Astrocyte of the spinal cord (primary cell): Measurements from ENCODE around the gene HIPK2.

Experiments used
- DNase-seq: peaks from one replicate; pipeline ENCODE4 v3.0.0; 2011; ENCODE audit warnings: low read depth, low spot score
- H3K4me3 ChIP-seq: 2 replicates; pipeline ENCODE4 v1.5.1; 2011; ENCODE audit warnings: low read depth, mild to moderate bottlenecking, low read length, moderate library complexity
- in situ Hi-C: cut with HindIII; loops from 2 replicates; pipeline ENCODE4 v1.10.0; 2017; ENCODE audit warnings: low sequenced_read_pairs
- TF ChIP-seq, protein P1 (sequence below): IDR thresholded peaks from 2 replicates; pipeline ENCODE4 v1.5.1; 2012; ENCODE audit warnings: low read depth, mild to moderate bottlenecking, low read length, inconsistent platforms

HIPK2 gene

DNA sequence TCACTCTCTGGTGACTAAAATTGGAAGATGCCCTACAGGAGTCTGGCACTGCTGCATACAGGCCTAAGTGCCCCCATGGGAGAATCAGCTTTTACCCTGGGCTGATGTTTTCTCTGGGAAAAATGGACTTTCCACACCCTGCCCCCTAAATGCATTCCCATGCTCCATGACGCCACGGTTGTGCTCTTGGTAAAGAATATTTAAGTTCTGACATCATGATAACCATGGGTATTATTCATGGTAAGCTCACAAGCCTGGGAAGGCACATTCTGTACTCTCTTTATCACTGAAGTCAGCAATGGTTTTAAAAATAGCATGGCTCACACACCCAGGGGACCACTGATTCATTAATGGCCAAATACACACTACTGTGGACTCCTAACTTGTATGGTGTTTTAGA lies 43.4 kb downstream of the HIPK2 start:
- peak; percentile 99 for DNase-seq
- H3K4me3 ChIP-seq = no peak overlapping the region
- TF ChIP-seq, protein P1, sequence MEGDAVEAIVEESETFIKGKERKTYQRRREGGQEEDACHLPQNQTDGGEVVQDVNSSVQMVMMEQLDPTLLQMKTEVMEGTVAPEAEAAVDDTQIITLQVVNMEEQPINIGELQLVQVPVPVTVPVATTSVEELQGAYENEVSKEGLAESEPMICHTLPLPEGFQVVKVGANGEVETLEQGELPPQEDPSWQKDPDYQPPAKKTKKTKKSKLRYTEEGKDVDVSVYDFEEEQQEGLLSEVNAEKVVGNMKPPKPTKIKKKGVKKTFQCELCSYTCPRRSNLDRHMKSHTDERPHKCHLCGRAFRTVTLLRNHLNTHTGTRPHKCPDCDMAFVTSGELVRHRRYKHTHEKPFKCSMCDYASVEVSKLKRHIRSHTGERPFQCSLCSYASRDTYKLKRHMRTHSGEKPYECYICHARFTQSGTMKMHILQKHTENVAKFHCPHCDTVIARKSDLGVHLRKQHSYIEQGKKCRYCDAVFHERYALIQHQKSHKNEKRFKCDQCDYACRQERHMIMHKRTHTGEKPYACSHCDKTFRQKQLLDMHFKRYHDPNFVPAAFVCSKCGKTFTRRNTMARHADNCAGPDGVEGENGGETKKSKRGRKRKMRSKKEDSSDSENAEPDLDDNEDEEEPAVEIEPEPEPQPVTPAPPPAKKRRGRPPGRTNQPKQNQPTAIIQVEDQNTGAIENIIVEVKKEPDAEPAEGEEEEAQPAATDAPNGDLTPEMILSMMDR = no peak
- in situ Hi-C loops = no loop called here

DNA sequence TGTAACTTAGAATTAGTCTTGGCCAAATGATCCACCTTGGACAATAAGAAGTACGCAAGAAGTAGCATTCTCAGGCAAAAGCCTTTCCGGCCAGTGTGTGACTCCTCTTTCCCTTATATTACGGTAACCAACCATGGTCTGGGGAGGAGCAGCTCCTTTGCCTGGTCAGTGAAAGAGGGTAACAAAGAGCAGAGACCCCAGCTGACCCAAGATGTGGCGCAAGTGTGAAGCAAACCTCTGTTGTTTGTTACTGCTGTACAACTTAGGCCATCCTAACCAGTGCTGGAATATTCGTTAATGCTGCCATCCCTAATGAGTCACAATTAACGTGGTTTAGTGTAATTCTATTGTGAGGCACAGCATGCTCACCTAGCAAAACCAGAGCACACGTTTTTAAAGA lies 44.0 kb downstream of the HIPK2 start:
- no peak overlapping the region for H3K4me3 ChIP-seq
- TF ChIP-seq, protein P1 = no peak
- no peak for DNase-seq
- in situ Hi-C loops = no loop called here

DNA sequence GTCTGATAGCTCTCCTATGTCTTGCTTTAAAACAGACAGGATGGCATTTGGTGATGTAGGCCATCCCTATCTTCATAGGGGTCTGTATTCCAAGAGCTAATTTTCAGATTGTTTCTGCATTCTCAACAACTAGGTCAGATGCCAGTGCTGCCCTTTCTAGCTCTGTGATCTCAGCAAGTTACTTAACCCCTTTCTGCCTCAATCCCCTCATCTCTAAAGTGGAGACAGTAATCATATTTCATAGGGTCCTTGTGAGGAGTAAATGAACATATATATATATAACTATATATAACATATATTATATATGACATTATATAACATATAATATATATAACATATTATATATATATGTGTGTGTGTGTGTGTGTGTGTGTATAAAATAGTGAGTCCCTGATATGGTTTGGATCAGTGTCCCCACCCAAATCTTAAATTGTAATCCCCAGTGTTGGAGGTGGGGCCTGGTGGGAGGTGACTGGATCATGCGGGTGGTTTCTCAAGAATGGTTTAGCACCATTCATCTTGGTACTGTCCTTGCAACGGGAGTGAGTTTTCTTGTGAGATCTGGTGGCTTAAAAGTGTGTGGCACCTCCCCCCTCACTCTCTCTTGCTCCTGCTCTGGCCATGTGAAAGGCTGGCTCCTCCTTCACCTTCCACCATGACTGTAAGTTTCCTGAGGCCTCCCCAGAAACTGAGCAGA lies 45.2 kb downstream of the HIPK2 start:
- DNase-seq = no peak
- no peak overlapping the region for H3K4me3 ChIP-seq

DNA sequence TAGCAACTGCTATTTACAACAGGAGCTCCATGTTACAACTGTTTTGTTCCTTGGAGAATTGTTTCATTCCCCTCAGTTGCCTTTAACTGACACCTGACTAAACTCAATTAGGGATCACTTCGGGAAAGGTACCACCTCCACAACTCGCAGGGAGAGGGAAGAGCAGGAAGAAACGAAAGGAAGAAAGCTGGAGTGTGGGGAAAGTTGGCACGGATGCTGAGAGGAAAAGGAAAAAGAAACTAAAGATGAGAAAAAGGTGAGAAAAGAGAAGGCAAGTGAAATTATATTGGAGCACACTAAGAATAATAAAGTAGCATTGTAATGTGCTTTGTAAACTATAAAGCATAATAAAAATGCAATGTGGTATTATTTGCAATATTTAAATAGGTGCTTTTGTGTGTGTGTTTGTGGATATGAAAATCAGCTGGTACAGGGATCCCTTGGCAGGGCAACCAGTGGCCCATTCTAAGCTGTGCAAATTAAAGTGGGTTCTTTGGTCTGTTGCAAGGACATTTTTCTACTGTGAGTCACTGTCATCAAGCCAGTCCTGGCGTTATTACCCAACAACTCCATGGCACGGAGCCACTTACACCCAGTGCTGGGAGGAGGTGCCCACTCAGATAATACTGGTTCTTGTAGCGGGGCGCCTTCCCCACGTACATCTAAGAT lies 45.9 kb downstream of the HIPK2 start:
- TF ChIP-seq, protein P1 = no peak
- H3K4me3 ChIP-seq = no peak overlapping the region
- DNase-seq = peak; percentile 91
- in situ Hi-C loops = no loop called here

More for the DNA sequence above, 45.2 kb downstream of the HIPK2 start:
- TF ChIP-seq, protein P1 = no peak
- in situ Hi-C loops = no loop called here

DNA sequence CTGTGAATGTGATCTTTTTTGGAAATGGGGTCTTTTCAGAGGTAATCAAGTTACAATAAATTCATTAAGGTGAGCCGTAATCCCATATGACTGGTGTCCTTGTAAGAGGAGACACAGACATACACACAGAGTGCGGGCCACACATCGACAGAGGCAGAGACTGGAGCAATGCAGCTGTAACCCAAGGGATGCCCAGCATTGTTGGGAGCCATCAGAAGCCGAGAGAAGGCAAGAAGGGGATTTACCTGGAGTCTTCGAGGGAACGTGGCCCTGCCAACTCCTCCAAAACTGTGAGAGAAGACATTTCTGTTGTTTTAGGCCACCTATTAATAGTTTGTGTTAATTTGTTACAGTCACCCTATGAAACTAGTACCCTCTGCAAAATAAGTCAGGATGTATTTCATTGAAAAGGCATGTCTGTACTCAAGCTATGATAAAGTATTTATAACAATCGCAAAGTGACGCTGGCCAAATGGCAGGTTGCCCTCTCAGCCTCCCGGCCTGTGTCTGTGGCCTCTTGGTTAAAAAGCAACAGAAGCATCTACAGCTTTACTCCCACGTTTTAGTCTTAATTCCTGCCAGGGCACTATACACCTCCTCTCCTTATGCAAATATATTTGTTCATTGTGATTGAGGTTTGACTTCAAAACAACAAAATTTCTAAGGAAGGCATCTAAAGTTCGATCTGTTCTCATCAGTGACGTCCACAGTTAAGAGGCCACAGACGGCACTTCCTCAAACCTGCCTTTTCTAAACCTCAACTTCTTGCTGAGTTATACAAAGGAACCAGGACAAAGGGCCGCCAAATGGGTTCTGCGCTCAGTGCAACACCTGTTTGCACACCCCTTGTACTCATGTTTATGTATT lies 46.8 kb downstream of the HIPK2 start:
- peak; percentile 86 for DNase-seq
- H3K4me3 ChIP-seq = no peak overlapping the region
- TF ChIP-seq, protein P1 = no peak
- in situ Hi-C loops = no loop called here

DNA sequence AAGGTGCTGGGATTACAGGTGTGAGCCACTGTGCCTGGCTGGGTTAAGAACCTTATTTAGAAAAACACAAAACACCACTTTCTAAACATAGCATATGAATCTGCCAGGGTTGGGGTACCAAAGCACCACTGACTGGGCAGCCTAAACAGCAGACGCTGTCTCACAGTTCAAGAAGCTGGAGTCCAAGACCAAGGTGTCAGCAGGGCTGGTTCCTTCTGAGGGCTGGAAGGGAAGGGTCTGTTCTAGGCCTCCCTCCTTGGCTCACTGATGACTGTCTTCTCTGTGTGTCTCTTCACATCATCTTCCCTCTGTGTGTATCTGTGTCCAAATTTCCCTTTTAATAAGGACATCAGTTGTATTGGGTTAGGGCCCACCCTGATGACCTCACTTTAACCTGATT lies 49.6 kb downstream of the HIPK2 start:
- DNase-seq = no peak
- H3K4me3 ChIP-seq = no peak overlapping the region
- TF ChIP-seq, protein P1 = no peak
- in situ Hi-C loops = no loop called here
